Measurements from ENCODE around the gene CD3G.

Gene CD3G

GRCh38 chr11:118314988-118315411, 29.1 kb upstream of the CD3G start:
- TF ChIP-seq SIN3A (IDR thresholded peaks at IDR 0.05; ENCODE audit: borderline replicate concordance, insufficient read depth, low read length) (no peak), FOXP2 (optimal IDR thresholded peaks at IDR 0.05; ENCODE audit: borderline replicate concordance, extremely low read depth, extremely low read length, insufficient read depth) (no peak), TAF1 (IDR thresholded peaks at IDR 0.05; ENCODE audit: borderline replicate concordance, insufficient read depth, low read length) (no peak), POLR2AphosphoS5 (IDR thresholded peaks at IDR 0.05; ENCODE audit: low read depth, low read length) (no peak)
- TF ChIP-seq, protein P1, sequence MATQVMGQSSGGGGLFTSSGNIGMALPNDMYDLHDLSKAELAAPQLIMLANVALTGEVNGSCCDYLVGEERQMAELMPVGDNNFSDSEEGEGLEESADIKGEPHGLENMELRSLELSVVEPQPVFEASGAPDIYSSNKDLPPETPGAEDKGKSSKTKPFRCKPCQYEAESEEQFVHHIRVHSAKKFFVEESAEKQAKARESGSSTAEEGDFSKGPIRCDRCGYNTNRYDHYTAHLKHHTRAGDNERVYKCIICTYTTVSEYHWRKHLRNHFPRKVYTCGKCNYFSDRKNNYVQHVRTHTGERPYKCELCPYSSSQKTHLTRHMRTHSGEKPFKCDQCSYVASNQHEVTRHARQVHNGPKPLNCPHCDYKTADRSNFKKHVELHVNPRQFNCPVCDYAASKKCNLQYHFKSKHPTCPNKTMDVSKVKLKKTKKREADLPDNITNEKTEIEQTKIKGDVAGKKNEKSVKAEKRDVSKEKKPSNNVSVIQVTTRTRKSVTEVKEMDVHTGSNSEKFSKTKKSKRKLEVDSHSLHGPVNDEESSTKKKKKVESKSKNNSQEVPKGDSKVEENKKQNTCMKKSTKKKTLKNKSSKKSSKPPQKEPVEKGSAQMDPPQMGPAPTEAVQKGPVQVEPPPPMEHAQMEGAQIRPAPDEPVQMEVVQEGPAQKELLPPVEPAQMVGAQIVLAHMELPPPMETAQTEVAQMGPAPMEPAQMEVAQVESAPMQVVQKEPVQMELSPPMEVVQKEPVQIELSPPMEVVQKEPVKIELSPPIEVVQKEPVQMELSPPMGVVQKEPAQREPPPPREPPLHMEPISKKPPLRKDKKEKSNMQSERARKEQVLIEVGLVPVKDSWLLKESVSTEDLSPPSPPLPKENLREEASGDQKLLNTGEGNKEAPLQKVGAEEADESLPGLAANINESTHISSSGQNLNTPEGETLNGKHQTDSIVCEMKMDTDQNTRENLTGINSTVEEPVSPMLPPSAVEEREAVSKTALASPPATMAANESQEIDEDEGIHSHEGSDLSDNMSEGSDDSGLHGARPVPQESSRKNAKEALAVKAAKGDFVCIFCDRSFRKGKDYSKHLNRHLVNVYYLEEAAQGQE (IDR thresholded peaks at IDR 0.05; ENCODE audit: insufficient read depth in 1 of 2, low read depth in 2 of 2, low read length in 2 of 2): no peak

- TF ChIP-seq, protein P1 (IDR thresholded peaks at IDR 0.05; ENCODE audit: insufficient read depth in 1 of 2, low read depth in 2 of 2, low read length in 2 of 2): no peak
- no peak for TF ChIP-seq FOXP2 (optimal IDR thresholded peaks at IDR 0.05; ENCODE audit: borderline replicate concordance, extremely low read depth, extremely low read length, insufficient read depth)
- TF ChIP-seq TAF1 (IDR thresholded peaks at IDR 0.05; ENCODE audit: borderline replicate concordance, insufficient read depth, low read length): no peak
- TF ChIP-seq SIN3A (IDR thresholded peaks at IDR 0.05; ENCODE audit: borderline replicate concordance, insufficient read depth, low read length): no peak
- no peak for TF ChIP-seq POLR2AphosphoS5 (IDR thresholded peaks at IDR 0.05; ENCODE audit: low read depth, low read length)
These were observed 26.0 kb upstream of the CD3G start for GRCh38 chr11:118318124-118318523.

GRCh38 chr11:118318581-118319336, 25.4 kb upstream of the CD3G start:
- TF ChIP-seq FOXP2 (optimal IDR thresholded peaks at IDR 0.05; ENCODE audit: borderline replicate concordance, extremely low read depth, extremely low read length, insufficient read depth) (no peak), SIN3A (IDR thresholded peaks at IDR 0.05; ENCODE audit: borderline replicate concordance, insufficient read depth, low read length) (no peak), TAF1 (IDR thresholded peaks at IDR 0.05; ENCODE audit: borderline replicate concordance, insufficient read depth, low read length) (no peak), POLR2AphosphoS5 (IDR thresholded peaks at IDR 0.05; ENCODE audit: low read depth, low read length) (no peak)
- TF ChIP-seq, protein P1 (IDR thresholded peaks at IDR 0.05; ENCODE audit: insufficient read depth in 1 of 2, low read depth in 2 of 2, low read length in 2 of 2): no peak

- TF ChIP-seq SIN3A (IDR thresholded peaks at IDR 0.05; ENCODE audit: borderline replicate concordance, insufficient read depth, low read length) (no peak), FOXP2 (optimal IDR thresholded peaks at IDR 0.05; ENCODE audit: borderline replicate concordance, extremely low read depth, extremely low read length, insufficient read depth) (no peak), TAF1 (IDR thresholded peaks at IDR 0.05; ENCODE audit: borderline replicate concordance, insufficient read depth, low read length) (no peak), POLR2AphosphoS5 (IDR thresholded peaks at IDR 0.05; ENCODE audit: low read depth, low read length) (no peak)
- TF ChIP-seq, protein P1 (IDR thresholded peaks at IDR 0.05; ENCODE audit: insufficient read depth in 1 of 2, low read depth in 2 of 2, low read length in 2 of 2): no peak
These were observed 24.8 kb upstream of the CD3G start for GRCh38 chr11:118319337-118319707.
